DND-41 (cell line): ENCODE measurements around the gene PAPPA.

Source experiments
- ATAC-seq: fragments of 200-7000 bp; cut with Tn5 transposase; 3 replicates; pipeline ENCODE4 v1.9.1; 2021; ENCODE audit warnings: low read depth; ENCODE audit not compliant: insufficient read depth
- DNase-seq: peaks from one replicate; pipeline ENCODE4 v3.0.0-alpha.2; 2020
- H2AFZ ChIP-seq: 2 replicates; pipeline ENCODE4 v1.6.0; 2012; ENCODE audit warnings: low read depth, low read length
- H3K27ac ChIP-seq: 2 replicates; pipeline ENCODE4 v1.5.1; 2012; ENCODE audit warnings: low read length, inconsistent platforms
- H3K27me3 ChIP-seq: fragments of 200-600 bp; sonication (generic); 2 replicates; pipeline ENCODE4 v1.6.0; 2012; ENCODE audit warnings: low read length, mild to moderate bottlenecking, inconsistent platforms; ENCODE audit not compliant: insufficient read depth, poor library complexity
- H3K36me3 ChIP-seq: 2 replicates; pipeline ENCODE4 v1.5.1; 2012; ENCODE audit warnings: low read length, inconsistent platforms; ENCODE audit not compliant: insufficient read depth
- H3K4me1 ChIP-seq: 2 replicates; pipeline ENCODE4 v1.5.1; 2012; ENCODE audit warnings: mild to moderate bottlenecking, low read length; ENCODE audit not compliant: insufficient read depth
- H3K4me2 ChIP-seq: 2 replicates; pipeline ENCODE4 v1.6.0; 2012; ENCODE audit warnings: mild to moderate bottlenecking, moderate library complexity, low read length, inconsistent platforms; ENCODE audit not compliant: insufficient read depth
- H3K4me3 ChIP-seq, 2 experiments: fragments of 200-600 bp in 1 of 2; shearing (Covaris generic) in 1 of 2; 2 replicates each; pipeline ENCODE4 v1.5.1; 2012 to 2016; ENCODE audit warnings: inconsistent platforms in 2 of 2, low read length in 2 of 2, mild to moderate bottlenecking in 2 of 2, low read depth in 1 of 2, moderate library complexity in 1 of 2
- H3K79me2 ChIP-seq: 2 replicates; pipeline ENCODE4 v1.6.0; 2012; ENCODE audit warnings: low read length, inconsistent platforms; ENCODE audit not compliant: insufficient read depth
- H3K9ac ChIP-seq: 2 replicates; pipeline ENCODE4 v1.6.0; 2012; ENCODE audit warnings: low read depth, mild to moderate bottlenecking, inconsistent platforms, low read length, moderate library complexity
- H3K9me3 ChIP-seq: 2 replicates; pipeline ENCODE4 v1.5.1; 2012; ENCODE audit warnings: low read length, moderate library complexity, mild to moderate bottlenecking, inconsistent platforms; ENCODE audit not compliant: insufficient read depth, severe bottlenecking
- H4K20me1 ChIP-seq: 2 replicates; pipeline ENCODE4 v1.6.0; 2012; ENCODE audit warnings: low read length; ENCODE audit not compliant: insufficient read depth
- EZH2 ChIP-seq: IDR thresholded peaks from 3 replicates; pipeline ENCODE4 v1.6.1; 2012; ENCODE audit warnings: borderline replicate concordance, low read depth, mild to moderate bottlenecking, moderate library complexity, low read length, inconsistent platforms; ENCODE audit not compliant: severe bottlenecking
- TF ChIP-seq, protein P1 (sequence below): IDR thresholded peaks from 2 replicates; pipeline ENCODE4 v1.5.1; 2012; ENCODE audit warnings: borderline replicate concordance, low read length, moderate library complexity, mild to moderate bottlenecking; ENCODE audit not compliant: poor library complexity, severe bottlenecking; ENCODE audit errors: extremely low read depth

The PAPPA gene

GRCh38 chr9:116233160-116233530 is 79.6 kb downstream of the PAPPA start:
- no peaks in the 10 kb centered on the region for H3K27me3 ChIP-seq
- no peaks in the 10 kb centered on the region for H3K79me2 ChIP-seq
- TF ChIP-seq EZH2 = no peak
- TF ChIP-seq, protein P1, sequence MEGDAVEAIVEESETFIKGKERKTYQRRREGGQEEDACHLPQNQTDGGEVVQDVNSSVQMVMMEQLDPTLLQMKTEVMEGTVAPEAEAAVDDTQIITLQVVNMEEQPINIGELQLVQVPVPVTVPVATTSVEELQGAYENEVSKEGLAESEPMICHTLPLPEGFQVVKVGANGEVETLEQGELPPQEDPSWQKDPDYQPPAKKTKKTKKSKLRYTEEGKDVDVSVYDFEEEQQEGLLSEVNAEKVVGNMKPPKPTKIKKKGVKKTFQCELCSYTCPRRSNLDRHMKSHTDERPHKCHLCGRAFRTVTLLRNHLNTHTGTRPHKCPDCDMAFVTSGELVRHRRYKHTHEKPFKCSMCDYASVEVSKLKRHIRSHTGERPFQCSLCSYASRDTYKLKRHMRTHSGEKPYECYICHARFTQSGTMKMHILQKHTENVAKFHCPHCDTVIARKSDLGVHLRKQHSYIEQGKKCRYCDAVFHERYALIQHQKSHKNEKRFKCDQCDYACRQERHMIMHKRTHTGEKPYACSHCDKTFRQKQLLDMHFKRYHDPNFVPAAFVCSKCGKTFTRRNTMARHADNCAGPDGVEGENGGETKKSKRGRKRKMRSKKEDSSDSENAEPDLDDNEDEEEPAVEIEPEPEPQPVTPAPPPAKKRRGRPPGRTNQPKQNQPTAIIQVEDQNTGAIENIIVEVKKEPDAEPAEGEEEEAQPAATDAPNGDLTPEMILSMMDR = no peak
- no peaks in the 10 kb centered on the region for H4K20me1 ChIP-seq
- H3K9me3 ChIP-seq = no peaks in the 10 kb centered on the region
- no peaks in the 10 kb centered on the region for H3K4me1 ChIP-seq
- H3K36me3 ChIP-seq = no peaks in the 10 kb centered on the region
- no peak overlapping the region for H3K4me2 ChIP-seq
- H3K27ac ChIP-seq = no peak overlapping the region
- no peak for ATAC-seq
- DNase-seq = no peak
- no peak overlapping the region for H2AFZ ChIP-seq
- H3K4me3 ChIP-seq = no peak overlapping the region
- H3K9ac ChIP-seq = no peak overlapping the region

- ATAC-seq (no peak), DNase-seq (no peak)
- H3K9me3 ChIP-seq = no peaks in the 10 kb centered on the region
- H3K4me3 ChIP-seq = no peak overlapping the region
- no peaks in the 10 kb centered on the region for H4K20me1 ChIP-seq
- no peaks in the 10 kb centered on the region for H3K36me3 ChIP-seq
- H3K27ac ChIP-seq = no peak overlapping the region
- no peaks in the 10 kb centered on the region for H3K79me2 ChIP-seq
- no peak overlapping the region for H3K9ac ChIP-seq
- no peaks in the 10 kb centered on the region for H3K4me1 ChIP-seq
- no peaks in the 10 kb centered on the region for H3K27me3 ChIP-seq
- TF ChIP-seq, protein P1 = no peak
- TF ChIP-seq EZH2 = no peak
- H2AFZ ChIP-seq = no peak overlapping the region
- no peak overlapping the region for H3K4me2 ChIP-seq
These were observed 80.5 kb downstream of the PAPPA start for GRCh38 chr9:116234081-116234480.

DNA sequence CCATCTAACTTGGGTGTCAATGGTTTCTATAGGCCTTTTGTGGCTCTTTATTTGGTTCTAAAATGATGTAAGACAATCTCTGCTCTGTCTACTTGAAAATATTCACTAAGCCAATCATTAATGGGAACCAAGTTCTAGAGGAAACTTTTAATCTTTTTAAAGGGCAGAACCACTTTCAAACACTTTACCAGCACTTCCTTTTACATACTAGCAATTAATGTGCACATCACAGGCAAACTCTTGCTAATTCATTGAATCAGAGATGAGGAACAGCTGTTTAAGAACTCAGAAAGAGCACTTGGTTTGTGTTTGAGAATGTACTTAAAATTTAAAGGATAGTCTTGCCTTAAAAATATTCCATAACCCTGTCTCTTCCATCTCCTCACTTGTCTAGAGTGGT is 83.4 kb downstream of the PAPPA start:
- Histone ChIP-seq H2AFZ (no peak overlapping the region), H3K4me1 (no peaks in the 10 kb centered on the region), H3K27me3 (no peaks in the 10 kb centered on the region), H3K4me3 (no peak overlapping the region), H3K79me2 (no peaks in the 10 kb centered on the region), H4K20me1 (no peaks in the 10 kb centered on the region), H3K27ac (no peak overlapping the region), H3K36me3 (no peaks in the 10 kb centered on the region), H3K4me2 (no peak overlapping the region), H3K9ac (no peak overlapping the region), H3K9me3 (no peaks in the 10 kb centered on the region)
- DNase-seq (no peak), ATAC-seq (no peak)
- no peak for TF ChIP-seq EZH2
- TF ChIP-seq, protein P1 = no peak

GRCh38 chr9:116237456-116237855 is 83.9 kb downstream of the PAPPA start:
- no peak for DNase-seq
- H3K27me3 ChIP-seq = no peaks in the 10 kb centered on the region
- no peaks in the 10 kb centered on the region for H3K4me1 ChIP-seq
- H2AFZ ChIP-seq = no peak overlapping the region
- no peak for ATAC-seq
- no peak overlapping the region for H3K9ac ChIP-seq
- TF ChIP-seq, protein P1 = no peak
- no peak for TF ChIP-seq EZH2
- H3K4me2 ChIP-seq = no peak overlapping the region
- no peaks in the 10 kb centered on the region for H3K79me2 ChIP-seq
- H3K27ac ChIP-seq = no peak overlapping the region
- no peaks in the 10 kb centered on the region for H4K20me1 ChIP-seq
- no peaks in the 10 kb centered on the region for H3K36me3 ChIP-seq
- H3K9me3 ChIP-seq = no peaks in the 10 kb centered on the region
- H3K4me3 ChIP-seq = no peak overlapping the region
